Ovary (tissue), 9 donors: Measurements from ENCODE around the gene FAM184A. TPM values are rescaled to one million over a fixed set of nuclear protein-coding genes. Genes with fewer than 3 reads are reported as not detected.

Experiments
- DNase-seq, 5 donors: peaks; one replicate each; pipeline ENCODE4 v3.0.0-alpha.2; 2019 to 2020
- H3K27ac ChIP-seq, 2 donors: fragments of 200-600 bp; one replicate each; pipeline versions ENCODE4 v1.5.1 to v1.8.0; 2019 to 2022
- H3K27me3 ChIP-seq: fragments of 200-600 bp; one replicate; pipeline ENCODE4 v1.8.0; 2022
- H3K36me3 ChIP-seq: fragments of 200-600 bp; sonication (generic); one replicate; pipeline ENCODE4 v1.5.1; 2019
- H3K4me1 ChIP-seq: one replicate; pipeline ENCODE4 v1.8.1; 2013; ENCODE audit warnings: mild to moderate bottlenecking, moderate library complexity; ENCODE audit not compliant: insufficient read depth
- H3K4me3 ChIP-seq: fragments of 200-600 bp; sonication (generic); one replicate; pipeline ENCODE4 v1.5.1; 2017
- H3K9me3 ChIP-seq, 2 donors: fragments of 200-600 bp in 1 of 2; sonication (generic) in 1 of 2; one replicate each; pipeline versions ENCODE4 v1.5.1 to v1.8.1; 2013 to 2019; ENCODE audit warnings: mild to moderate bottlenecking in 1 of 2, moderate library complexity in 1 of 2
- EP300 ChIP-seq: sonication (generic); formaldehyde crosslinking; IDR thresholded peaks from one replicate; pipeline ENCODE4 v1.6.1; 2017; ENCODE audit warnings: antibody characterized with exemption
- POLR2A ChIP-seq: fragments of 450-650 bp; IDR thresholded peaks from one replicate; pipeline ENCODE4 v1.6.1; 2017; ENCODE audit warnings: antibody characterized with exemption, mild to moderate bottlenecking, moderate library complexity
- WGBS, 3 donors: extraction: QIAGEN DNeasy Blood & Tissue Kit in 1 of 3; methylation state at CpG; one replicate each; pipeline versions ENCODE4 v1.1.5 to v1.1.7; 2013 to 2017; 5-methylcytosine and 5-hydroxymethylcytosine counted together
- intact Hi-C, 4 donors: fragments of 100-400 bp; cut with DNase I; formaldehyde crosslinking; loops; one replicate each; pipeline versions ENCODE4 v1.11.0 to v1.15.1; 2022 to 2023
- polyA plus RNA-seq, 2 donors: library from polyadenylated mRNA; stranded (reverse); fragments of 200-250 nt in 1 of 2; fragments of 350-450 nt in 1 of 2; fragmentation: Illumina TruSeq in 1 of 2; extraction: RNeasy Lipid Tissue Mini Kit (QIAGEN cat#74804) in 1 of 2; gene quantifications; one replicate each; pipeline ENCODE4 v1.2.3, GENCODE V29; 2013 to 2014
- total RNA-seq, 7 donors: library from RNA; depleted of rRNA in 2 of 7; stranded (reverse); fragments of >200 nt in 2 of 7; fragmentation: NEBNext Ultra II Directional in 3 of 7; extraction: Animal tissue kit (Norgen Biotek cat#: 25700) in 3 of 7; gene quantifications; one replicate each; pipeline versions ENCODE4 v1.1.0 to v1.2.4, GENCODE V29; 2016 to 2023
- TF ChIP-seq, protein P1 (sequence below), 3 donors: fragments of 450-650 bp in 2 of 3; fragments of 200-600 bp in 1 of 3; IDR thresholded peaks; one replicate each; pipeline versions ENCODE4 v1.5.1 to v1.8.0; 2016 to 2022; ENCODE audit warnings: antibody characterized with exemption in 3 of 3, mild to moderate bottlenecking in 1 of 3
- donor health status: DM: no; HTN: no; CAD: no; lungs with moderate emphysema.
- donor health status: DM: no; HTN: no; CAD: no.
- donor health status: Bipolar disorder and iron deficiency.
- donor health status: DM: yes; HTN: yes; CAD: no.
- donor health status: DM: no; HTN: no; CAD: no.
- donor health status: DM: yes; HTN: yes; CAD: no.

FAM184A gene
- total and polyA plus RNA-seq, 9 donors = 2.8 to 10.8 (median 6.5) TPM

DNA sequence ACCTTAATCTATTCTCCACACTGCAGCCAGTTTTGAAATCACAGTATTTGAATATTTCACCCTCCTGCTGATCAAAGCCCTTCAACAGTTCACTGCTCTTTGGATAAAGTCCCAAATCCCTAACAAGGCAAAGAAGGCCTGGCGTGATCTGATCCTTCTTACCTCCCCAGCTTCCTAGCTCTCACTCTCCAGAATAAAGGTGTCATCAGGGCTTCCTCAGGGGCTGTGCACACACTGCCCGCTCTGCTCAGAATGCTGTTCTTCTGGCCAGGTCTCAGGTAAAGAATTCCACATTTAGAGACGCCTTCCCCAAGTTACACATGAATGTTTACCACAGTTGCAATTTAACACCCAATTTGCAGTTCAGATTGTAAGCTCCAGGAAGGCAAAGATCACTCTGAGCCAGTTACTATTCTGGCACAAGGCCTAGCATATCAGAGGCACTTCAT lies 84.6 kb downstream of the FAM184A start:
- H3K4me1 ChIP-seq = no peaks in the 10 kb centered on the region
- DNase-seq = no peak
- H3K9me3 ChIP-seq = no peaks in the 10 kb centered on the region
- no peak for TF ChIP-seq EP300
- TF ChIP-seq POLR2A = no peak
- TF ChIP-seq, protein P1, sequence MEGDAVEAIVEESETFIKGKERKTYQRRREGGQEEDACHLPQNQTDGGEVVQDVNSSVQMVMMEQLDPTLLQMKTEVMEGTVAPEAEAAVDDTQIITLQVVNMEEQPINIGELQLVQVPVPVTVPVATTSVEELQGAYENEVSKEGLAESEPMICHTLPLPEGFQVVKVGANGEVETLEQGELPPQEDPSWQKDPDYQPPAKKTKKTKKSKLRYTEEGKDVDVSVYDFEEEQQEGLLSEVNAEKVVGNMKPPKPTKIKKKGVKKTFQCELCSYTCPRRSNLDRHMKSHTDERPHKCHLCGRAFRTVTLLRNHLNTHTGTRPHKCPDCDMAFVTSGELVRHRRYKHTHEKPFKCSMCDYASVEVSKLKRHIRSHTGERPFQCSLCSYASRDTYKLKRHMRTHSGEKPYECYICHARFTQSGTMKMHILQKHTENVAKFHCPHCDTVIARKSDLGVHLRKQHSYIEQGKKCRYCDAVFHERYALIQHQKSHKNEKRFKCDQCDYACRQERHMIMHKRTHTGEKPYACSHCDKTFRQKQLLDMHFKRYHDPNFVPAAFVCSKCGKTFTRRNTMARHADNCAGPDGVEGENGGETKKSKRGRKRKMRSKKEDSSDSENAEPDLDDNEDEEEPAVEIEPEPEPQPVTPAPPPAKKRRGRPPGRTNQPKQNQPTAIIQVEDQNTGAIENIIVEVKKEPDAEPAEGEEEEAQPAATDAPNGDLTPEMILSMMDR (IDR thresholded peaks at IDR 0.05) = no peak
- no peak overlapping the region for H3K27ac ChIP-seq
- H3K4me3 ChIP-seq = no peak overlapping the region
- 94 to 99% (median 97%) methylated on average over 3 of the region's 3 CpGs for WGBS, 3 donors
- intact Hi-C loops = no loop called here
- no peaks in the 10 kb centered on the region for H3K36me3 ChIP-seq
- no peaks in the 10 kb centered on the region for H3K27me3 ChIP-seq

DNA sequence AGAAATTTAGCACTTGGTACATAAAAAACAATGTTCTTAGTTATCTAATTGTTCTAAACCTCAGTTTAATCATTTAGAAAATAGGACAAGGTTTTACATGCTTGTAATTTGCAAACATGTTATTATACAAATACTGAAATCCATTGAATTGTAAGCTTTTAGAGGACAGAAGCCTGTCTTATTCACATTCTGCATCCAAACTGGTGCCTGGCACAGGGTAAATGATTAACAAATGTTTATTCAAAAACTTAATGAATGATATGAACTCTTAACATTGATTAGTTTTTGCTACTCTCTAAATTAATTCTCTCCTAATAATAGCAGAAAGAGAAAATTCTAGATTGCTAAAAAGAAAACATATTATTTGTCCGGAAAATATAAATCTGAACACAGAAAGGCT lies 85.1 kb downstream of the FAM184A start:
- intact Hi-C loops = no loop called here
- no peak overlapping the region for H3K4me3 ChIP-seq
- 93 to 100% (median 95%) methylated on average over 1 of the region's 1 CpG for WGBS, 3 donors
- no peak for TF ChIP-seq EP300
- H3K36me3 ChIP-seq = no peaks in the 10 kb centered on the region
- H3K27ac ChIP-seq = no peak overlapping the region
- no peaks in the 10 kb centered on the region for H3K9me3 ChIP-seq
- no peaks in the 10 kb centered on the region for H3K4me1 ChIP-seq
- H3K27me3 ChIP-seq = no peaks in the 10 kb centered on the region
- no peak for DNase-seq

DNA sequence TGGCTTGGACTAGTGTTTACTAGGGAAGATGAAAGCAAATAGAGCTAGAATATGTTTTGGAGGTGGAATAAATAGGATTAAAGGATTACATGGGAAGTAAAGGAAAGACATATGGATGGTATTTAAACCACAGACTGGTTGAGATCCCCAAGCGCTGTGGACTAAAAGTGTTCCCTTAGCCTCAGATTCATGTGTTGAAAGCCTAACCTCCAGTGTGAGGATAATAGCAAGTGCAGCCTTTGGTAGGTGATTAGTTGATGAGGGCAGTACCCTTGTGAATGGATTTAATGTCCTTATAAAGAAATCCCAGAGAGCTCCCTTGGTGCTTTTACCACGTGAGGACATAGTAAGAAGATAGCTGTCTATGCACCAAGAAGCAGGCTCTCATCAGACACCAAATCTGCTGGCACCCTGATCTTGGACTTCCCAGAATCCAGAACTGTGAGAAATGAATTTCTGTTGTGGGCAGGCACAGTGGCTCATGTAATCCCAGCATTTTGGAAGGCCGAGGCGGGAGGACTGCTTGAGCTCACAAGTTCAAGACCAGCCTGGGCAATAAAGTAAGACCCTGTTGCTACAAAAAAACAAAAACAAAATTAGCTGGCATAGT lies 86.2 kb downstream of the FAM184A start:
- intact Hi-C loops = no loop called here

DNA sequence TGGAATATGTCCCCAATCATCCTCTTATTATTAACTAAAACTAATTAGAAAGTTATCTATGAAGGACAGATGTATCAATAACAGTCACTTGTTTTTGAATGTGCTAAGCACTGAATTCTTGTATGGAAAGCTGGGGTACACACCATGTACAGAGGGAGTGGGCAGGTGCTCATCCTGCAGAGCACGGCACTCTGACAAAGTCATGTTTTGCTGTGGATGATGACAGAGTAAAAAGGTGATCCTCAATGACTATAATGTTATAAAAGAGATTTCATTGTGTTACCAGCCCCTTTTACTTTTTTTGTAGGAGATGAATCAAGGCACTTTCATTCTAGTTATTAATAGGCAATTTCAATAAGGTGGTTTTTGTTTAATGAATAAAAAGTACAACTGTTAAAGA lies 92.2 kb downstream of the FAM184A start:
- Histone ChIP-seq H3K9me3 (no peaks in the 10 kb centered on the region), H3K4me1 (no peaks in the 10 kb centered on the region), H3K36me3 (no peaks in the 10 kb centered on the region), H3K27ac (no peak overlapping the region), H3K27me3 (no peaks in the 10 kb centered on the region), H3K4me3 (no peak overlapping the region)
- TF ChIP-seq POLR2A = no peak
- no peak for DNase-seq
- intact Hi-C loops = no loop called here
- 97 to 100% (median 100%) methylated on average over 1 of the region's 1 CpG for WGBS, 3 donors

More for the DNA sequence above, 86.2 kb downstream of the FAM184A start:
- Histone ChIP-seq H3K27ac (no peak overlapping the region), H3K27me3 (no peaks in the 10 kb centered on the region), H3K9me3 (no peaks in the 10 kb centered on the region), H3K4me1 (no peaks in the 10 kb centered on the region), H3K36me3 (no peaks in the 10 kb centered on the region), H3K4me3 (no peak overlapping the region)
- 92 to 98% (median 95%) methylated on average over 4 of the region's 4 CpGs for WGBS, 3 donors
- DNase-seq = no peak
- TF ChIP-seq POLR2A = no peak
- no peak for TF ChIP-seq EP300
- TF ChIP-seq, protein P1 (IDR thresholded peaks at IDR 0.05) = no peak

DNA sequence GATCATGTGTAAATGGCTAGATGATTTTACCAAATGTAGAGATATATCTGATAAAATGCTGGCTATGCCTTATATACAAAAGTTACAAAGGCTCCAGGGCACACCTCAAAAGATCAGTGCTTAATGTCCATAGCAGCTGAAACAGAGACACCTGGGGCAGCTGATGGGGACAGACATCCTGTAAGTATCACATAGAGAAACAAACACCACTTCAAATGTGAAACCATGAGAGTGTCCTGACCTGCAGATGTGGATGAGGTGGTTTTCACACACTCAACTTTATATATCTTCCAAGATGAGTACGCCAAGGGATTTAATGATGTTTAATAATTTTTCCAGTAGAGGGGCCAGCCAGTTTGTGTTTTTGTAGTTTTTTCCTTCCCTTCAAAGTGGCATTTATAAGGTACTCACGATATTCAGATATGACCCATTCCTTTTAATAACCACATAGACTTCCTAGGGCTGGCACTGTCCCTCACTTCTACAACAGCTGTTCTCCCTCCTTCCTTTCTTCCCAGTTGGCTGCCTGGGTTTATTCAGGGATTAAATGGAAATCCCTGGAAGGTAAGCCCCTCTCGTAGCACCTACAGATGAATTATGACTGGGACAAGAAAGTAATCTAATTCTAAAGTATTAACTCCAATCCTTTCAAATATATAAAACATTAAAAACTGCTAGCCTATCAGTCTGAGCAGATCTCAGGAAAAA lies 93.2 kb downstream of the FAM184A start:
- Histone ChIP-seq H3K27ac (no peak overlapping the region), H3K9me3 (no peaks in the 10 kb centered on the region), H3K4me3 (no peak overlapping the region), H3K4me1 (no peaks in the 10 kb centered on the region), H3K36me3 (no peaks in the 10 kb centered on the region), H3K27me3 (no peaks in the 10 kb centered on the region)
- intact Hi-C loops = no loop called here
- TF ChIP-seq, protein P1 (IDR thresholded peaks at IDR 0.05) = no peak
- TF ChIP-seq EP300 (no peak), POLR2A (no peak)
- WGBS, 3 donors = 86 to 93% (median 90%) methylated on average over 3 of the region's 3 CpGs
- DNase-seq = no peak
